Cardiac muscle cell (in vitro differentiated cells and primary cell): ENCODE results near the gene ROS1. TPM values are rescaled to one million over a fixed set of nuclear protein-coding genes. Genes with fewer than 3 reads are reported as not detected.

Experiments
- DNase-seq, 2 donors: peaks; one replicate each; pipeline versions ENCODE4 v3.0.0 to v3.0.0-alpha.2; 2010 to 2017; ENCODE audit warnings: low read depth in 1 of 2, low spot score in 1 of 2
- H3K27ac ChIP-seq: fragments of 200-600 bp; sonication (generic); 2 replicates; pipeline ENCODE4 v1.5.1; 2016
- H3K27me3 ChIP-seq: fragments of 200-600 bp; sonication (generic); 2 replicates; pipeline ENCODE4 v1.6.0; 2016; ENCODE audit warnings: control low read depth
- H3K36me3 ChIP-seq: fragments of 200-600 bp; sonication (generic); 2 replicates; pipeline ENCODE4 v1.5.1; 2016; ENCODE audit warnings: control low read depth
- H3K4me1 ChIP-seq: fragments of 200-600 bp; sonication (generic); 2 replicates; pipeline ENCODE4 v1.8.1; 2017; ENCODE audit warnings: low read depth, mild to moderate bottlenecking, mixed run types
- H3K4me3 ChIP-seq: fragments of 200-600 bp; sonication (generic); 2 replicates; pipeline ENCODE4 v1.5.1; 2016; ENCODE audit warnings: mild to moderate bottlenecking
- H3K9me3 ChIP-seq: fragments of 200-600 bp; sonication (generic); 2 replicates; pipeline ENCODE4 v1.5.1; 2017; ENCODE audit warnings: low read depth, mild to moderate bottlenecking, control low read depth
- CTCF ChIP-seq: IDR thresholded peaks from 2 replicates; pipeline ENCODE4 v1.5.1; 2012; ENCODE audit warnings: low read depth, mild to moderate bottlenecking, low read length
- polyA plus RNA-seq: library from polyadenylated mRNA; unstranded; fragments of >200 nt; fragmentation: Nextera tagmentation; extraction: Ambion mirVana; gene quantifications from 2 replicates; pipeline ENCODE4 v1.2.1, GENCODE V29; 2016
- total RNA-seq: library from RNA; depleted of rRNA; stranded (reverse); fragments of >200 nt; gene quantifications from 2 replicates; pipeline ENCODE4 v1.2.3, GENCODE V29; 2016

ROS1 gene
- total and polyA plus RNA-seq, 2 experiments from 2014 or later, result not detected

GRCh38 chr6:117265410-117266256 lies 160.1 kb downstream of the ROS1 start, which contains the start of gene VGLL2:
Gene VGLL2 (plus strand): TSS chr6:117265558. CDS start chr6:117265764, 206 bp downstream.
- no peak within 1 kb of the TSS for H3K27ac ChIP-seq
- peaks cover 2% of the 10 kb centered on the region for H3K4me1 ChIP-seq
- peak; percentile 14 for TF ChIP-seq CTCF

GRCh38 chr6:117264692-117265409 lies 160.9 kb downstream of the ROS1 start:
- TF ChIP-seq CTCF, result no peak
- no peaks in the 10 kb centered on the region for H3K9me3 ChIP-seq
- DNase-seq, result peak in 1 of 2 donors; percentile 16
- peak overlapping the region; percentile 45 for H3K4me3 ChIP-seq
- H3K4me1 ChIP-seq, result no peaks in the 10 kb centered on the region
- no peaks in the 10 kb centered on the region for H3K36me3 ChIP-seq
- H3K27ac ChIP-seq, result no peak overlapping the region
- H3K27me3 ChIP-seq, result peaks cover 100% of the 10 kb centered on the region

More at GRCh38 chr6:117265410-117266256, 160.1 kb downstream of the ROS1 start, which contains the start of gene VGLL2:
- Histone ChIP-seq H3K27me3 (peaks cover 100% of the 10 kb centered on the region), H3K9me3 (no peaks in the 10 kb centered on the region), H3K4me3 (peak within 1 kb of the TSS; percentile 45), H3K36me3 (no peaks in the 10 kb centered on the region)
- DNase-seq, result peak; percentile 62 to 85

- Histone ChIP-seq H3K4me3 (peak overlapping the region; percentile 45), H3K4me1 (no peaks in the 10 kb centered on the region), H3K27me3 (peaks cover 100% of the 10 kb centered on the region), H3K9me3 (no peaks in the 10 kb centered on the region), H3K36me3 (no peaks in the 10 kb centered on the region), H3K27ac (no peak overlapping the region)
- peak in 1 of 2 donors; percentile 4 for DNase-seq
- TF ChIP-seq CTCF, result no peak
Measured at GRCh38 chr6:117264369-117264691, 161.4 kb downstream of the ROS1 start.

GRCh38 chr6:117263353-117263927 lies 162.3 kb downstream of the ROS1 start:
- no peaks in the 10 kb centered on the region for H3K9me3 ChIP-seq
- no peaks in the 10 kb centered on the region for H3K4me1 ChIP-seq
- no peak for DNase-seq
- no peak for TF ChIP-seq CTCF
- H3K36me3 ChIP-seq, result no peaks in the 10 kb centered on the region
- no peak overlapping the region for H3K4me3 ChIP-seq
- H3K27ac ChIP-seq, result no peak overlapping the region
- peaks cover 95% of the 10 kb centered on the region for H3K27me3 ChIP-seq

- Histone ChIP-seq H3K9me3 (no peaks in the 10 kb centered on the region), H3K27me3 (peaks cover 89% of the 10 kb centered on the region)
Measured at GRCh38 chr6:117262799-117263198, 162.9 kb downstream of the ROS1 start.

More at GRCh38 chr6:117262799-117263198, 162.9 kb downstream of the ROS1 start:
- no peak for DNase-seq
- no peak for TF ChIP-seq CTCF
- no peak overlapping the region for H3K4me3 ChIP-seq
- no peaks in the 10 kb centered on the region for H3K36me3 ChIP-seq
- no peak overlapping the region for H3K27ac ChIP-seq
- H3K4me1 ChIP-seq, result no peaks in the 10 kb centered on the region
